OCI-LY3 (cell line): ENCODE measurements around the gene LSS.
"Not testable (repeated sequence)": the region's sequence is repeated elsewhere in the genome, so short reads cannot be mapped to it uniquely, and the experiment has no call there.

ENCODE experiments used
- H2AFZ ChIP-seq: fragments of 200-600, 300-600 bp; shearing (Covaris generic); 2 replicates; pipeline ENCODE4 v1.6.0; 2014; ENCODE audit warnings: antibody characterized with exemption, low read depth, low read length
- H3K27ac ChIP-seq: fragments of 200-600, 300-600 bp; sonication (generic); 2 replicates; pipeline ENCODE4 v1.5.1; 2014; ENCODE audit warnings: mild to moderate bottlenecking, low read length, moderate library complexity, mixed read lengths
- H3K27me3 ChIP-seq: fragments of 200-600, 300-600 bp; sonication (generic); 2 replicates; pipeline ENCODE4 v1.6.1; 2014; ENCODE audit warnings: low read depth, low read length, mixed read lengths
- H3K36me3 ChIP-seq: fragments of 200-600, 300-600 bp; sonication (generic); replicated peaks from 2 replicates; pipeline ENCODE3; 2014; ENCODE audit warnings: low read depth, low read length, mixed read lengths
- H3K4me1 ChIP-seq: fragments of 300-600, 200-600 bp; sonication (generic); 2 replicates; pipeline ENCODE4 v1.6.1; 2014; ENCODE audit warnings: low read length, mixed read lengths
- H3K4me2 ChIP-seq: fragments of 200-600, 300-600 bp; sonication (generic); 2 replicates; pipeline ENCODE4 v1.6.1; 2014; ENCODE audit warnings: low read length, mixed read lengths
- H3K4me3 ChIP-seq: fragments of 300-600, 200-600 bp; sonication (generic); 2 replicates; pipeline ENCODE4 v1.5.1; 2014; ENCODE audit warnings: antibody characterized with exemption, mild to moderate bottlenecking, low read length, moderate library complexity
- H3K79me2 ChIP-seq: fragments of 300-600, 200-600 bp; shearing (Covaris generic); 2 replicates; pipeline ENCODE4 v1.6.1; 2014; ENCODE audit warnings: mild to moderate bottlenecking, low read length, mixed read lengths
- H3K9ac ChIP-seq: fragments of 300-600, 200-600 bp; shearing (Covaris generic); 2 replicates; pipeline ENCODE4 v1.6.0; 2014; ENCODE audit warnings: mild to moderate bottlenecking, low read length, moderate library complexity
- H3K9me3 ChIP-seq: fragments of 200-600, 300-600 bp; shearing (Covaris generic); 2 replicates; pipeline ENCODE4 v1.6.1; 2014; ENCODE audit warnings: low read length, mixed read lengths; ENCODE audit not compliant: insufficient read depth
- H4K20me1 ChIP-seq: fragments of 200-600, 300-600 bp; sonication (generic); 2 replicates; pipeline ENCODE4 v1.6.1; 2016; ENCODE audit warnings: low read length, mixed read lengths; ENCODE audit not compliant: insufficient read depth
- CTCF ChIP-seq: fragments of 200-600, 300-600 bp; sonication (generic); IDR thresholded peaks from 2 replicates; pipeline ENCODE4 v1.5.1; 2014; ENCODE audit warnings: antibody characterized with exemption, low read length, low read depth
- EZH2phosphoT487 ChIP-seq: fragments of 200-600 bp; shearing (Covaris generic); IDR thresholded peaks from 2 replicates; pipeline ENCODE4 v1.6.1; 2018; ENCODE audit warnings: antibody characterized with exemption, mixed run types, low read depth

LSS gene

GRCh38 chr21:46149205-46149901 is 79.2 kb downstream of the LSS start:
- TF ChIP-seq CTCF (no peak), EZH2phosphoT487 (no peak)
- Histone ChIP-seq H4K20me1 (no peaks in the 10 kb centered on the region), H2AFZ (no peak overlapping the region), H3K27ac (no peak overlapping the region), H3K9me3 (no peaks in the 10 kb centered on the region), H3K36me3 (no peaks in the 10 kb centered on the region), H3K79me2 (no peaks in the 10 kb centered on the region), H3K4me1 (no peaks in the 10 kb centered on the region), H3K4me2 (no peak overlapping the region), H3K4me3 (no peak overlapping the region), H3K27me3 (no peaks in the 10 kb centered on the region), H3K9ac (no peak overlapping the region)

- Histone ChIP-seq H3K79me2 (no peaks in the 10 kb centered on the region), H3K9me3 (no peaks in the 10 kb centered on the region), H3K36me3 (no peaks in the 10 kb centered on the region), H3K27me3 (no peaks in the 10 kb centered on the region), H3K4me3 (no peak overlapping the region), H3K4me2 (no peak overlapping the region), H3K27ac (no peak overlapping the region), H3K9ac (no peak overlapping the region), H3K4me1 (no peaks in the 10 kb centered on the region), H2AFZ (no peak overlapping the region), H4K20me1 (no peaks in the 10 kb centered on the region)
- TF ChIP-seq CTCF (no peak), EZH2phosphoT487 (no peak)
These were observed 80.5 kb downstream of the LSS start for GRCh38 chr21:46148106-46148505.

- not testable (repeated sequence) for H3K9ac ChIP-seq, H4K20me1 ChIP-seq, H3K4me1 ChIP-seq, H2AFZ ChIP-seq, H3K4me3 ChIP-seq, H3K27me3 ChIP-seq, H3K9me3 ChIP-seq, H3K27ac ChIP-seq, H3K36me3 ChIP-seq, H3K79me2 ChIP-seq, H3K4me2 ChIP-seq
- TF ChIP-seq CTCF = peak; percentile 54
These were observed 81.1 kb downstream of the LSS start for GRCh38 chr21:46147429-46147828.

GRCh38 chr21:46146856-46147255 is 81.7 kb downstream of the LSS start:
- H3K9me3 ChIP-seq = no peaks in the 10 kb centered on the region
- no peaks in the 10 kb centered on the region for H3K4me1 ChIP-seq
- H3K27ac ChIP-seq = no peak overlapping the region
- H3K9ac ChIP-seq = no peak overlapping the region
- H3K79me2 ChIP-seq = no peaks in the 10 kb centered on the region
- H3K4me3 ChIP-seq = no peak overlapping the region
- H3K27me3 ChIP-seq = no peaks in the 10 kb centered on the region
- H4K20me1 ChIP-seq = no peaks in the 10 kb centered on the region
- no peak for TF ChIP-seq CTCF
- TF ChIP-seq EZH2phosphoT487 = no peak
- H3K36me3 ChIP-seq = no peaks in the 10 kb centered on the region
- H3K4me2 ChIP-seq = no peak overlapping the region
- no peak overlapping the region for H2AFZ ChIP-seq
